Measurements from ENCODE around the gene SOCS2.

SOCS2 gene

GRCh38 chr12:93597608-93598007, 25.1 kb downstream of the SOCS2 start:
- H3K9me3 ChIP-seq (ENCODE audit: control insufficient read depth, insufficient read depth, low read depth, low read length), result no peaks in the 10 kb centered on the region
- H3K4me3 ChIP-seq (ENCODE audit: low read depth, low read length), result no peak overlapping the region
- TF ChIP-seq ZBTB44 (tag by site-specific recombination; IDR thresholded peaks at IDR 0.05), result no peak
- no peak for TF ChIP-seq ZNF549 (tag by site-specific recombination; IDR thresholded peaks at IDR 0.05)
- TF ChIP-seq, protein P1, sequence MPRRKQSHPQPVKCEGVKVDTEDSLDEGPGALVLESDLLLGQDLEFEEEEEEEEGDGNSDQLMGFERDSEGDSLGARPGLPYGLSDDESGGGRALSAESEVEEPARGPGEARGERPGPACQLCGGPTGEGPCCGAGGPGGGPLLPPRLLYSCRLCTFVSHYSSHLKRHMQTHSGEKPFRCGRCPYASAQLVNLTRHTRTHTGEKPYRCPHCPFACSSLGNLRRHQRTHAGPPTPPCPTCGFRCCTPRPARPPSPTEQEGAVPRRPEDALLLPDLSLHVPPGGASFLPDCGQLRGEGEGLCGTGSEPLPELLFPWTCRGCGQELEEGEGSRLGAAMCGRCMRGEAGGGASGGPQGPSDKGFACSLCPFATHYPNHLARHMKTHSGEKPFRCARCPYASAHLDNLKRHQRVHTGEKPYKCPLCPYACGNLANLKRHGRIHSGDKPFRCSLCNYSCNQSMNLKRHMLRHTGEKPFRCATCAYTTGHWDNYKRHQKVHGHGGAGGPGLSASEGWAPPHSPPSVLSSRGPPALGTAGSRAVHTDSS (tag by site-specific recombination; IDR thresholded peaks at IDR 0.05), result no peak
- no peak for TF ChIP-seq ZNF202 (tag by site-specific recombination; IDR thresholded peaks at IDR 0.05; ENCODE audit: borderline replicate concordance)
- TF ChIP-seq, protein P2, sequence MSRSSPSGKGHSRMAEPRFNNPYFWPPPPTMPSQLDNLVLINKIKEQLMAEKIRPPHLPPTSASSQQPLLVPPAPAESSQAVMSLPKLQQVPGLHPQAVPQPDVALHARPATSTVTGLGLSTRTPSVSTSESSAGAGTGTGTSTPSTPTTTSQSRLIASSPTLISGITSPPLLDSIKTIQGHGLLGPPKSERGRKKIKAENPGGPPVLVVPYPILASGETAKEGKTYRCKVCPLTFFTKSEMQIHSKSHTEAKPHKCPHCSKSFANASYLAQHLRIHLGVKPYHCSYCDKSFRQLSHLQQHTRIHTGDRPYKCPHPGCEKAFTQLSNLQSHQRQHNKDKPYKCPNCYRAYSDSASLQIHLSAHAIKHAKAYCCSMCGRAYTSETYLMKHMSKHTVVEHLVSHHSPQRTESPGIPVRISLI (tag by site-specific recombination; IDR thresholded peaks at IDR 0.05), result no peak
- TF ChIP-seq ZNF174 (tag by site-specific recombination; IDR thresholded peaks at IDR 0.05), result no peak
- TF ChIP-seq GLI4 (tag by site-specific recombination; IDR thresholded peaks at IDR 0.05), result no peak
- TF ChIP-seq ZNF837 (tag by site-specific recombination; IDR thresholded peaks at IDR 0.05), result no peak
- no peak for TF ChIP-seq OVOL3 (tag by site-specific recombination; IDR thresholded peaks at IDR 0.05)
- H3K4me1 ChIP-seq (ENCODE audit: control insufficient read depth, insufficient read depth, low read length), result peaks cover 4% of the 10 kb centered on the region; the same call in 1 of the 2 replicates
- H3K36me3 ChIP-seq (ENCODE audit: control insufficient read depth in 2 of 2, insufficient read depth in 1 of 2, low read length in 2 of 2), result no peaks in the 10 kb centered on the region
- no peak overlapping the region for H3K27ac ChIP-seq (ENCODE audit: extremely low read depth, low read depth, low read length)
- CTCF ChIA-PET, result interaction anchor here (0.5 to 0.7 kb wide), 2 partner anchors 38 to 872 kb away, joined by 3 read pairs; no protein-coding TSS in a partner anchor
- POLR2A ChIA-PET, result no interaction called here

DNA sequence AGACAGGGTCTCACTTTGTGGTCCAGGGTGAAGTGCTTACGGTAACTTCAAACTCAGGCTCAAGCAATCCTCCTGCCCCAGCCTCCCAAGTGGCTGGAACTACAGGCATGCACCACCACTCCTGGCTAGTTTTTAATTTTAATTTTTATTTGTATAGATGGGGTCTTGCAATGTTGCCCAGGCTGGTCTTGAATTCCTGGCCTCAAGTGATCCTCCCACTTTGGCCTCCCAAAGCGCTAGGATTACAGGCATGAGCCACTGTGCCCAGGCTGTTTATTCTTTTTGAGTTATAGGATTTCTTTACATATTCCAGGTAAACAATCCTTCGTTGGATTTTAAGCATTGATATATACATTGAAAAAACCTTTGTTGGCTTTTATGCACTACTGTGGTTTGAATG, 26.7 kb downstream of the SOCS2 start:
- ChIA-PET CTCF (interaction anchor here (0.7 kb wide), 1 partner anchor 62 kb away, joined by 3 read pairs; no protein-coding TSS in a partner anchor), POLR2A (no interaction called here)
- Histone ChIP-seq H3K9me3 (ENCODE audit: control insufficient read depth, insufficient read depth, low read depth, low read length) (no peaks in the 10 kb centered on the region), H3K4me3 (ENCODE audit: low read depth, low read length) (no peak overlapping the region), H3K36me3 (ENCODE audit: control insufficient read depth in 2 of 2, insufficient read depth in 1 of 2, low read length in 2 of 2) (no peaks in the 10 kb centered on the region), H3K4me1 (ENCODE audit: control insufficient read depth, insufficient read depth, low read length) (no peaks in the 10 kb centered on the region), H3K27ac (ENCODE audit: extremely low read depth, low read depth, low read length) (no peak overlapping the region)
- no peak for TF ChIP-seq ZNF221 (tag by site-specific recombination; IDR thresholded peaks at IDR 0.05; ENCODE audit: borderline replicate concordance)
- peak; percentile 67 for TF ChIP-seq ZNF121 (tag by site-specific recombination; IDR thresholded peaks at IDR 0.05)
- TF ChIP-seq ZNF791 (tag by site-specific recombination; IDR thresholded peaks at IDR 0.05), result no peak

- no peak overlapping the region for H3K4me3 ChIP-seq (ENCODE audit: low read depth, low read length)
- H3K9me3 ChIP-seq (ENCODE audit: control insufficient read depth, insufficient read depth, low read depth, low read length), result no peaks in the 10 kb centered on the region
- no peaks in the 10 kb centered on the region for H3K4me1 ChIP-seq (ENCODE audit: control insufficient read depth, insufficient read depth, low read length)
- no peak overlapping the region for H3K27ac ChIP-seq (ENCODE audit: extremely low read depth, low read depth, low read length)
- no peaks in the 10 kb centered on the region for H3K36me3 ChIP-seq (ENCODE audit: control insufficient read depth in 2 of 2, insufficient read depth in 1 of 2, low read length in 2 of 2)
- ChIA-PET POLR2A (no interaction called here), CTCF (interaction anchor here (0.6 kb wide), 1 partner anchor 9 kb away, joined by 3 read pairs; no protein-coding TSS in a partner anchor)
- TF ChIP-seq ZNF37A (tag by site-specific recombination; IDR thresholded peaks at IDR 0.05) (no peak), MEIS1 (CRISPR knock-in tag; IDR thresholded peaks at IDR 0.05; ENCODE audit: borderline replicate concordance) (no peak), PRDM1 (tag by site-specific recombination; IDR thresholded peaks at IDR 0.05) (no peak), ZNF157 (tag by site-specific recombination; IDR thresholded peaks at IDR 0.05) (no peak), ELK4 (IDR thresholded peaks at IDR 0.05; ENCODE audit: borderline replicate concordance, low read depth, low read length) (no peak), ZNF366 (tag by site-specific recombination; conservative IDR thresholded peaks at IDR 0.05) (no peak)
- TF ChIP-seq, protein P3, sequence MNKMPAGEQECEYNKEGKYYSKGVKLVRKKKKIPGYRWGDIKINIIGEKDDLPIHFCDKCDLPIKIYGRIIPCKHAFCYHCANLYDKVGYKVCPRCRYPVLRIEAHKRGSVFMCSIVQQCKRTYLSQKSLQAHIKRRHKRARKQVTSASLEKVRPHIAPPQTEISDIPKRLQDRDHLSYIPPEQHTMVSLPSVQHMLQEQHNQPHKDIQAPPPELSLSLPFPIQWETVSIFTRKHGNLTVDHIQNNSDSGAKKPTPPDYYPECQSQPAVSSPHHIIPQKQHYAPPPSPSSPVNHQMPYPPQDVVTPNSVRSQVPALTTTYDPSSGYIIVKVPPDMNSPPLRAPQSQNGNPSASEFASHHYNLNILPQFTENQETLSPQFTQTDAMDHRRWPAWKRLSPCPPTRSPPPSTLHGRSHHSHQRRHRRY (tag by site-specific recombination; IDR thresholded peaks at IDR 0.05), result no peak
- TF ChIP-seq, protein P4, sequence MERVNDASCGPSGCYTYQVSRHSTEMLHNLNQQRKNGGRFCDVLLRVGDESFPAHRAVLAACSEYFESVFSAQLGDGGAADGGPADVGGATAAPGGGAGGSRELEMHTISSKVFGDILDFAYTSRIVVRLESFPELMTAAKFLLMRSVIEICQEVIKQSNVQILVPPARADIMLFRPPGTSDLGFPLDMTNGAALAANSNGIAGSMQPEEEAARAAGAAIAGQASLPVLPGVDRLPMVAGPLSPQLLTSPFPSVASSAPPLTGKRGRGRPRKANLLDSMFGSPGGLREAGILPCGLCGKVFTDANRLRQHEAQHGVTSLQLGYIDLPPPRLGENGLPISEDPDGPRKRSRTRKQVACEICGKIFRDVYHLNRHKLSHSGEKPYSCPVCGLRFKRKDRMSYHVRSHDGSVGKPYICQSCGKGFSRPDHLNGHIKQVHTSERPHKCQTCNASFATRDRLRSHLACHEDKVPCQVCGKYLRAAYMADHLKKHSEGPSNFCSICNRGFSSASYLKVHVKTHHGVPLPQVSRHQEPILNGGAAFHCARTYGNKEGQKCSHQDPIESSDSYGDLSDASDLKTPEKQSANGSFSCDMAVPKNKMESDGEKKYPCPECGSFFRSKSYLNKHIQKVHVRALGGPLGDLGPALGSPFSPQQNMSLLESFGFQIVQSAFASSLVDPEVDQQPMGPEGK (tag by site-specific recombination; IDR thresholded peaks at IDR 0.05), result no peak
- TF ChIP-seq, protein P5, sequence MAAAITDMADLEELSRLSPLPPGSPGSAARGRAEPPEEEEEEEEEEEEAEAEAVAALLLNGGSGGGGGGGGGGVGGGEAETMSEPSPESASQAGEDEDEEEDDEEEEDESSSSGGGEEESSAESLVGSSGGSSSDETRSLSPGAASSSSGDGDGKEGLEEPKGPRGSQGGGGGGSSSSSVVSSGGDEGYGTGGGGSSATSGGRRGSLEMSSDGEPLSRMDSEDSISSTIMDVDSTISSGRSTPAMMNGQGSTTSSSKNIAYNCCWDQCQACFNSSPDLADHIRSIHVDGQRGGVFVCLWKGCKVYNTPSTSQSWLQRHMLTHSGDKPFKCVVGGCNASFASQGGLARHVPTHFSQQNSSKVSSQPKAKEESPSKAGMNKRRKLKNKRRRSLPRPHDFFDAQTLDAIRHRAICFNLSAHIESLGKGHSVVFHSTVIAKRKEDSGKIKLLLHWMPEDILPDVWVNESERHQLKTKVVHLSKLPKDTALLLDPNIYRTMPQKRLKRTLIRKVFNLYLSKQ (tag by site-specific recombination; IDR thresholded peaks at IDR 0.05; ENCODE audit: borderline replicate concordance), result no peak
Observed at GRCh38 chr12:93601591-93601990, 29.1 kb downstream of the SOCS2 start.
